Uterus (tissue), 4 donors: ENCODE data around the gene CARD11. TPM values are rescaled to one million over a fixed set of nuclear protein-coding genes. Genes with fewer than 3 reads are reported as not detected.

Experiments
- DNase-seq, 2 donors: peaks; one replicate each; pipeline ENCODE4 v3.0.0-alpha.2; 2019 to 2020
- H3K27ac ChIP-seq, 2 donors: fragments of 200-600 bp; sonication (generic); 1 replicate in 1 of 2; 2 replicates in 1 of 2; pipeline ENCODE4 v1.5.1; 2016 to 2018
- H3K27me3 ChIP-seq, 2 donors: fragments of 200-600 bp; sonication (generic); one replicate each; pipeline ENCODE4 v1.5.1; 2018 to 2019; ENCODE audit warnings: control low read depth in 1 of 2
- H3K36me3 ChIP-seq, 2 donors: fragments of 200-600 bp; sonication (generic); one replicate each; pipeline ENCODE4 v1.5.1; 2019; ENCODE audit warnings: control low read depth in 1 of 2
- H3K4me1 ChIP-seq, 2 donors: fragments of 200-600 bp; sonication (generic); one replicate each; pipeline ENCODE4 v1.5.1; 2018 to 2019; ENCODE audit warnings: control low read depth in 1 of 2
- H3K4me3 ChIP-seq, 2 donors: fragments of 200-600 bp; sonication (generic); 1 replicate in 1 of 2; 2 replicates in 1 of 2; pipeline ENCODE4 v1.5.1; 2018 to 2019; ENCODE audit warnings: mild to moderate bottlenecking in 1 of 2
- H3K9me3 ChIP-seq, 2 donors: fragments of 200-600 bp; sonication (generic); one replicate each; pipeline ENCODE4 v1.5.1; 2019; ENCODE audit warnings: control low read depth in 1 of 2
- POLR2A ChIP-seq, 2 donors: fragments of 450-650 bp; IDR thresholded peaks; one replicate each; pipeline ENCODE4 v1.6.1; 2016; ENCODE audit warnings: antibody characterized with exemption in 2 of 2, mild to moderate bottlenecking in 1 of 2, moderate library complexity in 1 of 2
- intact Hi-C: fragments of 100-400 bp; cut with DNase I; formaldehyde crosslinking; loops from one replicate; pipeline ENCODE4 v1.15.1; 2023; ENCODE audit warnings: low total_unique reads
- total RNA-seq, 4 donors: library from RNA; depleted of rRNA in 3 of 4; stranded (reverse); fragments of >200 nt in 3 of 4; gene quantifications; one replicate each; pipeline versions ENCODE4 v1.1.0 to v1.2.4, GENCODE V29; 2014 to 2023
- TF ChIP-seq, protein P1 (sequence below), 4 experiments: fragments of 200-600 bp in 2 of 4; fragments of 450-650 bp in 2 of 4; sonication (generic) in 2 of 4; IDR thresholded peaks; one replicate each; pipeline ENCODE4 v1.5.1; 2016 to 2019; ENCODE audit warnings: antibody characterized with exemption in 4 of 4, mild to moderate bottlenecking in 2 of 4, moderate library complexity in 1 of 4
- donor health status: DM: yes; HTN: yes; CAD: no.

Gene CARD11
- total RNA-seq, 4 donors from 2014 or later = 0.95 to 1.0 TPM; not detected in 2

GRCh38 chr7:2876031-2876731 is 167.5 kb downstream of the CARD11 start:
- Histone ChIP-seq H3K36me3 (no peaks in the 10 kb centered on the region), H3K27ac (no peak overlapping the region), H3K27me3 (no peaks in the 10 kb centered on the region), H3K4me1 (peaks cover 0 to 7% of the 10 kb centered on the region in 2 donors), H3K4me3 (no peak overlapping the region), H3K9me3 (no peaks in the 10 kb centered on the region)
- TF ChIP-seq POLR2A (IDR thresholded peaks at IDR 0.05) = no peak
- TF ChIP-seq, protein P1, sequence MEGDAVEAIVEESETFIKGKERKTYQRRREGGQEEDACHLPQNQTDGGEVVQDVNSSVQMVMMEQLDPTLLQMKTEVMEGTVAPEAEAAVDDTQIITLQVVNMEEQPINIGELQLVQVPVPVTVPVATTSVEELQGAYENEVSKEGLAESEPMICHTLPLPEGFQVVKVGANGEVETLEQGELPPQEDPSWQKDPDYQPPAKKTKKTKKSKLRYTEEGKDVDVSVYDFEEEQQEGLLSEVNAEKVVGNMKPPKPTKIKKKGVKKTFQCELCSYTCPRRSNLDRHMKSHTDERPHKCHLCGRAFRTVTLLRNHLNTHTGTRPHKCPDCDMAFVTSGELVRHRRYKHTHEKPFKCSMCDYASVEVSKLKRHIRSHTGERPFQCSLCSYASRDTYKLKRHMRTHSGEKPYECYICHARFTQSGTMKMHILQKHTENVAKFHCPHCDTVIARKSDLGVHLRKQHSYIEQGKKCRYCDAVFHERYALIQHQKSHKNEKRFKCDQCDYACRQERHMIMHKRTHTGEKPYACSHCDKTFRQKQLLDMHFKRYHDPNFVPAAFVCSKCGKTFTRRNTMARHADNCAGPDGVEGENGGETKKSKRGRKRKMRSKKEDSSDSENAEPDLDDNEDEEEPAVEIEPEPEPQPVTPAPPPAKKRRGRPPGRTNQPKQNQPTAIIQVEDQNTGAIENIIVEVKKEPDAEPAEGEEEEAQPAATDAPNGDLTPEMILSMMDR (IDR thresholded peaks at IDR 0.05) = no peak
- peak in 1 of 2 donors; percentile 22 for DNase-seq
- intact Hi-C loops = no loop called here

DNA sequence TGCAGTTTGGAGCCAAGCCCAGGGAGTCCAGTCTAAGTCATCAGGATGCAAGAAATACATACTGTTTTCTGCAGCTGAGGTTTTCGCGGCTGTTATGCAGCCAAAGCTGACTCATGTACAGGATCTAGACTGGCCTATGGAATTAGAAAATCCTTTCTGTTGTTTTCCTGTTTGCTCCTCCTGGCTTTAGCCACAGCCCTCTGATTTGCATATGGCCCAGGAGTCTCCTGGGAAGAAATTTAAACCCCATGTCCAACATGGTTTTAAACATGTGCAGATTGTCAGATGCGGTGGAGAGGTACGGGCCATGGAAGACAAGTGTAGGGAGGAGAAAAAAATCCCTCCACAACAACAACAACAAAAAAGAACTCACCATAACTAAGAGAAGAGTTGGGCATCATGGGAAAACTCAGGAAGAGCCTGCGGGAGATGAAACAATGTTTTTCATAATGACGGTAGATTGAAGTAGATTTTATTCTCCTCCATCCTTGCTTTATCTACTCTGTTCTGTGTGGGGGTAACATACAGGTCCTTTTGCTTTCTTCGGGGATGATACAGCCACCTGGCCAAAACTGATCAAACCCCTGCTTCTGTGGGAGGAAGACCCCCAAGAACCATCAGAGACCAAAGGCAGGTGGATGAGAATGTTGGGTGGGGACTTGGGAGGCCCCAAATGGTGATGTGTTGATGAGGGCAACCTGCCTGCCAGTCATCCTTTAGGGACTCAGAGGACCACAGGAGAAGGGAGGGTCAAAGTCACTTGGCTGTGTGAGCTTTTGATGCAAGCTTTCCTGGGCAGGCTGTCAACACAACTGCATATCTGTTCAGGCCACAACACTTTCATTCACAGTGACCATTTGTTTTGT is 169.7 kb downstream of the CARD11 start:
- no peak for TF ChIP-seq POLR2A (IDR thresholded peaks at IDR 0.05)
- TF ChIP-seq, protein P1 (IDR thresholded peaks at IDR 0.05) = no peak

DNA sequence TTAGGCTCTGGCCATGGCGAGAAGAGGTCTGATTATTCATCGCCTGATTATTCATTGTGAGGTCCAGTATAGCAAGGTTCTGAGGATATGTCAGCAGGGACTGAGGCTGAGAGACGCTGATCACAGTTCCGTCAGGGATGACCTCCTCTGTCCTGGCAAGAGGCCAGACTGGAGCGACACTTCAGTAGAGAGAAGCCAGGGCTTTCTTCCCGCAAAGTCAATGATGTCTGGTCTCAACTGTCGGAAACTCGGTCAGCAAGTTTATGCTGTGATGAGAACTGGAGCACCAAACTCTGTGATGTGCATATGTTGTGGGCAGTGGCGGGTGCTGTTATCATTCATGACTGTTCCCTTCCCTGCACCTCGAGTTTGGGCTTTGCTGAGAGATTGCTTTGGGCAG is 170.5 kb downstream of the CARD11 start:
- H3K9me3 ChIP-seq = no peaks in the 10 kb centered on the region
- no peaks in the 10 kb centered on the region for H3K27me3 ChIP-seq
- no peak for DNase-seq
- intact Hi-C loops = no loop called here
- TF ChIP-seq, protein P1 (IDR thresholded peaks at IDR 0.05) = no peak
- TF ChIP-seq POLR2A (IDR thresholded peaks at IDR 0.05) = no peak
- H3K27ac ChIP-seq = no peak overlapping the region
- H3K4me3 ChIP-seq = no peak overlapping the region
- H3K36me3 ChIP-seq = no peaks in the 10 kb centered on the region
- no peaks in the 10 kb centered on the region for H3K4me1 ChIP-seq

More for the DNA sequence above, 169.7 kb downstream of the CARD11 start:
- no peaks in the 10 kb centered on the region for H3K9me3 ChIP-seq
- H3K36me3 ChIP-seq = no peaks in the 10 kb centered on the region
- no peak overlapping the region for H3K27ac ChIP-seq
- no peaks in the 10 kb centered on the region for H3K4me1 ChIP-seq
- no peaks in the 10 kb centered on the region for H3K27me3 ChIP-seq
- no peak for DNase-seq
- no peak overlapping the region for H3K4me3 ChIP-seq
- intact Hi-C loops = no loop called here

DNA sequence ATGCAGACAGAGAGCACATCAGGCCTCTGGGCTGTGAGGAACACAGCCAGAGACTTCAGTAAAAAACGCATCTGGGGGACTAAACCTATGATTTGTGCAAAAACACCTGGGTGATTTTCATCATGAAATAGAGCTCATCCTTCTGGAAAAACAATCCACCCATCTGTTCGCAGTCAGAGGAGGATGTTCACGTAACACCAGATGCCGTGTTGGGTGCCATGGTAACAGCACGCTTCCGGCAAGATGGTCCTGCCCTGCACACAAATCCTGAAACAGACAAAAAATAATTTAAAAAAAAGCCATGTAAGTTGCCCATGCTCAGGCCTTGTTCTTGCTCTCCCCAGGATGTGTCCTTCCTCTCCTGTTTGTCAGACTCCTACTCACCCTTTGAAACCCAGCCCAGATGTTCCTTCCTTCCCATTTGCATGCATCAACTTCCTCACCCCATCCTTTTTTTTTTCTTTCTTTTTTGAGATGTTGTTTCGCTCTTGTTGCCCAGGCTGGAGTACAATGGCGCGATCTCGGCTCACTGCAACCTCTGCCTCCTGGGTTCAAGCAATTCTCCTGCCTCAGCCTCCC is 171.3 kb downstream of the CARD11 start:
- Histone ChIP-seq H3K9me3 (no peaks in the 10 kb centered on the region), H3K36me3 (no peaks in the 10 kb centered on the region), H3K4me3 (no peak overlapping the region), H3K27ac (no peak overlapping the region), H3K27me3 (no peaks in the 10 kb centered on the region), H3K4me1 (no peaks in the 10 kb centered on the region)
- intact Hi-C loops = no loop called here
- TF ChIP-seq, protein P1 (IDR thresholded peaks at IDR 0.05) = no peak
- no peak for TF ChIP-seq POLR2A (IDR thresholded peaks at IDR 0.05)
- DNase-seq = no peak
